Right lobe of liver (tissue), 4 donors: Measurements from ENCODE around the gene PCNX4.

Source experiments
- CTCF ChIP-seq, 4 donors: fragments of 200-600 bp in 3 of 4; fragments of 450-650 bp in 1 of 4; IDR thresholded peaks; one replicate each; pipeline versions ENCODE4 v1.5.1 to v1.8.0; 2016 to 2022; ENCODE audit warnings: antibody characterized with exemption in 4 of 4, mild to moderate bottlenecking in 2 of 4
- POLR2A ChIP-seq: fragments of 450-650 bp; IDR thresholded peaks from one replicate; pipeline ENCODE4 v1.6.1; 2017; ENCODE audit warnings: antibody characterized with exemption, mild to moderate bottlenecking
- donor health status: DM: no; HTN: no; CAD: no.
- donor health status: DM: no; HTN: no; CAD: no.
- donor health status: DM: no; HTN: yes; CAD: no.

GRCh38 chr14:60079723-60080122 is 12.0 kb upstream of the PCNX4 start:
- TF ChIP-seq CTCF (IDR thresholded peaks at IDR 0.05) = no peak
- no peak for TF ChIP-seq POLR2A
